ENCODE data around the gene KRT86. TPM values are rescaled to one million over a fixed set of nuclear protein-coding genes. Genes with fewer than 3 reads are reported as not detected.

The KRT86 gene
- total RNA-seq, 3 donors from 2014 or later (not counting 1 experiment from before 2014, with no cell fraction given) = 2.0 to 3.6 (median 2.7) TPM

GRCh38 chr12:52235001-52235764 is 39.3 kb upstream of the KRT86 start:
- Histone ChIP-seq H3K4me1 (ENCODE audit: control insufficient read depth, insufficient read depth, low read length) (no peaks in the 10 kb centered on the region), H3K27ac (ENCODE audit: low read length) (no peak overlapping the region), H3K4me3 (ENCODE audit: low read length) (no peak overlapping the region), H3K36me3 (ENCODE audit: control insufficient read depth, insufficient read depth, low read length) (no peaks in the 10 kb centered on the region), H3K9me3 (ENCODE audit: control insufficient read depth, insufficient read depth, low read length) (no peaks in the 10 kb centered on the region), H3K27me3 (ENCODE audit: control insufficient read depth, insufficient read depth, low read length) (peaks cover 18% of the 10 kb centered on the region)
- no peak overlapping the region for H3K27ac Mint-ChIP-seq
- no peak for DNase-seq
- H3K9me3 Mint-ChIP-seq = no peaks in the 10 kb centered on the region
- intact Hi-C loops (cut with micrococcal nuclease) = no loop called here
- 89% methylated on average over 15 of the region's 15 CpGs for WGBS (ENCODE audit: insufficient coverage)
- TF ChIP-seq CTCF (IDR thresholded peaks at IDR 0.05) = no peak
- no peak for ATAC-seq
- no peak overlapping the region for H3K4me3 Mint-ChIP-seq
- H3K4me1 Mint-ChIP-seq = no peaks in the 10 kb centered on the region
- no peaks in the 10 kb centered on the region for H3K36me3 Mint-ChIP-seq
- H3K27me3 Mint-ChIP-seq (ENCODE audit: low read depth in 2 of 2) = peaks cover 38 to 45% of the 10 kb centered on the region in 2 donors

- intact Hi-C loops (cut with micrococcal nuclease) = no loop called here
- Mint-ChIP-seq H3K27me3 (ENCODE audit: low read depth in 2 of 2) (peaks cover 31 to 39% of the 10 kb centered on the region in 2 donors), H3K27ac (no peak overlapping the region), H3K9me3 (no peaks in the 10 kb centered on the region), H3K4me1 (no peaks in the 10 kb centered on the region), H3K36me3 (no peaks in the 10 kb centered on the region), H3K4me3 (no peak overlapping the region)
- no peak for TF ChIP-seq CTCF (IDR thresholded peaks at IDR 0.05)
- ATAC-seq (no peak), DNase-seq (no peak)
- Histone ChIP-seq H3K4me1 (ENCODE audit: control insufficient read depth, insufficient read depth, low read length) (no peaks in the 10 kb centered on the region), H3K27me3 (ENCODE audit: control insufficient read depth, insufficient read depth, low read length) (peaks cover 13% of the 10 kb centered on the region), H3K9me3 (ENCODE audit: control insufficient read depth, insufficient read depth, low read length) (no peaks in the 10 kb centered on the region), H3K4me3 (ENCODE audit: low read length) (no peak overlapping the region), H3K27ac (ENCODE audit: low read length) (no peak overlapping the region), H3K36me3 (ENCODE audit: control insufficient read depth, insufficient read depth, low read length) (no peaks in the 10 kb centered on the region)
- WGBS (ENCODE audit: insufficient coverage) = 98% methylated on average over 4 of the region's 4 CpGs
These were observed 38.6 kb upstream of the KRT86 start for GRCh38 chr12:52235822-52236361.

- H3K36me3 ChIP-seq (ENCODE audit: control insufficient read depth, insufficient read depth, low read length) = no peaks in the 10 kb centered on the region
- H3K4me1 ChIP-seq (ENCODE audit: control insufficient read depth, insufficient read depth, low read length) = no peaks in the 10 kb centered on the region
- no peaks in the 10 kb centered on the region for H3K9me3 ChIP-seq (ENCODE audit: control insufficient read depth, insufficient read depth, low read length)
- ATAC-seq = no peak
- 84% methylated on average over 3 of the region's 3 CpGs for WGBS (ENCODE audit: insufficient coverage)
- no peak for DNase-seq
- H3K4me3 Mint-ChIP-seq = no peak overlapping the region
- no peaks in the 10 kb centered on the region for H3K9me3 Mint-ChIP-seq
- no peak for TF ChIP-seq CTCF (IDR thresholded peaks at IDR 0.05)
- intact Hi-C loops (cut with micrococcal nuclease) = no loop called here
- peaks cover 25 to 34% of the 10 kb centered on the region in 2 donors for H3K27me3 Mint-ChIP-seq (ENCODE audit: low read depth in 2 of 2)
- no peak overlapping the region for H3K27ac ChIP-seq (ENCODE audit: low read length)
- H3K36me3 Mint-ChIP-seq = no peaks in the 10 kb centered on the region
- peaks cover 7% of the 10 kb centered on the region for H3K27me3 ChIP-seq (ENCODE audit: control insufficient read depth, insufficient read depth, low read length)
- no peak overlapping the region for H3K27ac Mint-ChIP-seq
- H3K4me3 ChIP-seq (ENCODE audit: low read length) = no peak overlapping the region
- H3K4me1 Mint-ChIP-seq = no peaks in the 10 kb centered on the region
These were observed 37.9 kb upstream of the KRT86 start for GRCh38 chr12:52236386-52237050.
